Immature natural killer cell (primary cell): Measurements from ENCODE around the gene MYH6. TPM values are rescaled to one million over a fixed set of nuclear protein-coding genes. Genes with fewer than 3 reads are reported as not detected.
A peak's percentile ranks its signal among the peaks of the same experiment; 100 is the strongest.

ENCODE experiments used
- DNase-seq, 3 donors: peaks; one replicate each; pipeline ENCODE4 v3.0.0; 2022; ENCODE audit warnings: mixed read lengths in 1 of 3
- H3K27ac Mint-ChIP-seq, 6 donors: one replicate each; pipeline ENCODE4 v1.8.0; 2020; ENCODE audit warnings: mixed read lengths in 6 of 6, mild to moderate bottlenecking in 5 of 6, inconsistent platforms in 4 of 6, moderate library complexity in 3 of 6
- H3K27me3 Mint-ChIP-seq, 3 donors: one replicate each; pipeline ENCODE4 v1.8.0; 2020 to 2021; ENCODE audit warnings: low read depth in 3 of 3, mild to moderate bottlenecking in 3 of 3, mixed read lengths in 3 of 3, moderate library complexity in 3 of 3, inconsistent platforms in 1 of 3
- H3K36me3 Mint-ChIP-seq, 3 donors: one replicate each; pipeline ENCODE4 v1.8.0; 2020; ENCODE audit warnings: mixed read lengths in 3 of 3, inconsistent platforms in 2 of 3, mild to moderate bottlenecking in 2 of 3
- H3K4me1 Mint-ChIP-seq, 2 donors: one replicate each; pipeline ENCODE4 v1.8.0; 2020; ENCODE audit warnings: inconsistent platforms in 2 of 2, mild to moderate bottlenecking in 2 of 2, mixed read lengths in 2 of 2, moderate library complexity in 1 of 2
- H3K4me3 Mint-ChIP-seq, 5 donors: one replicate each; pipeline ENCODE4 v1.8.0; 2020; ENCODE audit warnings: mild to moderate bottlenecking in 5 of 5, mixed read lengths in 5 of 5, inconsistent platforms in 3 of 5, moderate library complexity in 3 of 5
- H3K9me3 Mint-ChIP-seq, 6 donors: one replicate each; pipeline ENCODE4 v1.8.0; 2020; ENCODE audit warnings: mild to moderate bottlenecking in 6 of 6, mixed read lengths in 6 of 6, inconsistent platforms in 4 of 6, moderate library complexity in 3 of 6
- polyA plus RNA-seq, 3 donors: library from polyadenylated mRNA; unstranded; fragments of 300-500 nt; fragmentation: Illumina TruSeq; gene quantifications; one replicate each; pipeline ENCODE4 v1.2.3, GENCODE V29; 2021

MYH6 gene
- polyA plus RNA-seq, 3 donors from 2014 or later, result not detected

GRCh38 chr14:23441076-23441475, 33.0 kb upstream of the MYH6 start:
- H3K36me3 Mint-ChIP-seq, result no peaks in the 10 kb centered on the region
- no peak overlapping the region for H3K4me3 Mint-ChIP-seq
- H3K27me3 Mint-ChIP-seq, result peaks cover under 1 to 10% (median 4%) of the 10 kb centered on the region in 3 donors
- no peak overlapping the region for H3K27ac Mint-ChIP-seq
- peaks cover 0 to 3% of the 10 kb centered on the region in 2 donors for H3K4me1 Mint-ChIP-seq
- H3K9me3 Mint-ChIP-seq, result no peaks in the 10 kb centered on the region
- no peak for DNase-seq

GRCh38 chr14:23439107-23439835, 31.2 kb upstream of the MYH6 start:
- H3K27ac Mint-ChIP-seq, result no peak overlapping the region
- no peak overlapping the region for H3K4me3 Mint-ChIP-seq
- DNase-seq, result no peak
- peaks cover 0 to 10% (median 2%) of the 10 kb centered on the region in 3 donors for H3K27me3 Mint-ChIP-seq
- peaks cover 0 to 3% of the 10 kb centered on the region in 2 donors for H3K4me1 Mint-ChIP-seq
- no peaks in the 10 kb centered on the region for H3K9me3 Mint-ChIP-seq
- no peaks in the 10 kb centered on the region for H3K36me3 Mint-ChIP-seq

- Mint-ChIP-seq H3K27ac (peak overlapping the region in 2 of 6 donors; percentile 71 to 81), H3K4me1 (peaks cover 0 to 3% of the 10 kb centered on the region in 2 donors), H3K36me3 (no peaks in the 10 kb centered on the region), H3K27me3 (peaks cover 0 to 8% (median 2%) of the 10 kb centered on the region in 3 donors), H3K9me3 (no peaks in the 10 kb centered on the region), H3K4me3 (peak overlapping the region in 2 of 5 donors; percentile 31 to 52)
- DNase-seq, result no peak
Measured at GRCh38 chr14:23438101-23438971, 30.3 kb upstream of the MYH6 start.

- DNase-seq, result no peak
- peaks cover 1 to 6% (median 2%) of the 10 kb centered on the region in 3 donors for H3K27me3 Mint-ChIP-seq
- no peaks in the 10 kb centered on the region for H3K9me3 Mint-ChIP-seq
- peak overlapping the region in 1 of 5 donors; percentile 12 for H3K4me3 Mint-ChIP-seq
- H3K27ac Mint-ChIP-seq, result peak overlapping the region in 1 of 6 donors; percentile 34
- peaks cover 0 to 3% of the 10 kb centered on the region in 2 donors for H3K4me1 Mint-ChIP-seq
- H3K36me3 Mint-ChIP-seq, result no peaks in the 10 kb centered on the region
Measured at GRCh38 chr14:23437133-23438100, 29.3 kb upstream of the MYH6 start.

- Mint-ChIP-seq H3K4me3 (no peak overlapping the region), H3K9me3 (no peaks in the 10 kb centered on the region), H3K27me3 (peaks cover 1 to 8% (median 2%) of the 10 kb centered on the region in 3 donors), H3K27ac (no peak overlapping the region), H3K4me1 (peaks cover 0 to 3% of the 10 kb centered on the region in 2 donors), H3K36me3 (no peaks in the 10 kb centered on the region)
- DNase-seq, result no peak
Measured at GRCh38 chr14:23436327-23437132, 28.5 kb upstream of the MYH6 start.

GRCh38 chr14:23435543-23436326, 27.7 kb upstream of the MYH6 start, which contains the start of gene MYH7:
Gene MYH7, minus strand, starts transcription at chr14:23435660. Its CDS starts 1,928 bp downstream, at chr14:23433732.
- Mint-ChIP-seq H3K27me3 (peaks cover 1 to 11% (median 2%) of the 10 kb centered on the region in 3 donors), H3K27ac (no peak within 1 kb of the TSS), H3K9me3 (no peaks in the 10 kb centered on the region), H3K4me3 (no peak within 1 kb of the TSS), H3K36me3 (no peaks in the 10 kb centered on the region), H3K4me1 (peaks cover 0 to 3% of the 10 kb centered on the region in 2 donors)
- DNase-seq, result no peak

GRCh38 chr14:23434488-23435222, 26.6 kb upstream of the MYH6 start:
- H3K27me3 Mint-ChIP-seq, result peaks cover 1 to 11% (median 2%) of the 10 kb centered on the region in 3 donors
- no peaks in the 10 kb centered on the region for H3K36me3 Mint-ChIP-seq
- DNase-seq, result no peak
- no peaks in the 10 kb centered on the region for H3K9me3 Mint-ChIP-seq
- no peak overlapping the region for H3K27ac Mint-ChIP-seq
- peaks cover 0 to 3% of the 10 kb centered on the region in 2 donors for H3K4me1 Mint-ChIP-seq
- H3K4me3 Mint-ChIP-seq, result no peak overlapping the region

GRCh38 chr14:23433457-23433856, 25.4 kb upstream of the MYH6 start:
- H3K9me3 Mint-ChIP-seq, result no peaks in the 10 kb centered on the region

GRCh38 chr14:23432946-23433345, 24.9 kb upstream of the MYH6 start:
- no peaks in the 10 kb centered on the region for H3K9me3 Mint-ChIP-seq
- H3K4me3 Mint-ChIP-seq, result no peak overlapping the region
- no peaks in the 10 kb centered on the region for H3K4me1 Mint-ChIP-seq
- no peaks in the 10 kb centered on the region for H3K36me3 Mint-ChIP-seq
- peaks cover 0 to 11% (median 1%) of the 10 kb centered on the region in 3 donors for H3K27me3 Mint-ChIP-seq
- no peak for DNase-seq
- H3K27ac Mint-ChIP-seq, result no peak overlapping the region

More at GRCh38 chr14:23433457-23433856, 25.4 kb upstream of the MYH6 start:
- Mint-ChIP-seq H3K4me1 (peaks cover 0 to 3% of the 10 kb centered on the region in 2 donors), H3K4me3 (no peak overlapping the region), H3K27me3 (peaks cover 0 to 11% (median 1%) of the 10 kb centered on the region in 3 donors), H3K36me3 (no peaks in the 10 kb centered on the region), H3K27ac (no peak overlapping the region)
- DNase-seq, result no peak

GRCh38 chr14:23432102-23432925, 24.2 kb upstream of the MYH6 start:
- Mint-ChIP-seq H3K4me1 (no peaks in the 10 kb centered on the region), H3K27ac (no peak overlapping the region), H3K4me3 (no peak overlapping the region), H3K36me3 (no peaks in the 10 kb centered on the region), H3K9me3 (no peaks in the 10 kb centered on the region), H3K27me3 (peaks cover 0 to 11% (median 1%) of the 10 kb centered on the region in 3 donors)
- DNase-seq, result no peak

GRCh38 chr14:23431486-23431885, 23.4 kb upstream of the MYH6 start:
- Mint-ChIP-seq H3K27me3 (peaks cover 0 to 9% (median 1%) of the 10 kb centered on the region in 3 donors), H3K36me3 (no peaks in the 10 kb centered on the region), H3K9me3 (no peaks in the 10 kb centered on the region), H3K4me1 (no peaks in the 10 kb centered on the region), H3K4me3 (no peak overlapping the region), H3K27ac (no peak overlapping the region)
- no peak for DNase-seq
